NCI-H1092 treated with DMSO at 0.1 percent for 48 hours (cell line): ENCODE measurements around the gene DACT3.
"Not testable (repeated sequence)": the region's sequence is repeated elsewhere in the genome, so short reads cannot be mapped to it uniquely, and the experiment has no call there.

Source experiments
- DNase-seq: peaks from one replicate; lab custom pipeline; 2025; lab: John Stamatoyannopoulos, UW

Gene DACT3

DNA sequence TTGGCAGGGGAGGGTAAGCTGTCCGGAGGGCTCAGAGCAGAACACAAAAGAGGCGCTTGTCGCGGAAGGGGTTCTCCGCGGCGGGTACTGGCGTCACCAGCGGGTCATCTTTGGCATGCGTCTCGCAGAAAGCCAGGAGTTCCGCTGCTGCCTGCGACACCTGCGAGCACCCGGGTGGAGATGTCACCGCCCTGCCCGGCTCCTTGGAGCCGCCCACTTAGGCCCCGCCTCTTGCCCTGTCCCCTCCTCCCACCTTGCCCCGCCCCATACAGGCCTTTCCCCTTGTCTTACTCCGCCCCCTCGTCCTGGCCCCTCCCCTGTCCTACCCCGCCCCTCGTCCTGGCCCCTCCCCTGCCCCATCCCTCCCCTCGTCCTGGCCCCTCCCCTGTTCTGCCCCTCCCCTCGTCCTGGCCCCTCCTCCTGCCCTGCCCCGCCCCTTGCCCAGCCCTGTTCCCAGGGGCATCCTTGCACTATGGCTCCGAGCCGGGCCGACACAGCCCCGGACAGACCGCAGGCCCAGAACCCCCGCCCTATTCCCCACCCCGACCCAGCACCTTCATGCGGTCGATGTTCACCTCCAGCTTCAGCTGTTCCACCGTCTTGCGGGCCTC, 26.8 kb downstream of the DACT3 start:
- peak; percentile 3 for DNase-seq

DNA sequence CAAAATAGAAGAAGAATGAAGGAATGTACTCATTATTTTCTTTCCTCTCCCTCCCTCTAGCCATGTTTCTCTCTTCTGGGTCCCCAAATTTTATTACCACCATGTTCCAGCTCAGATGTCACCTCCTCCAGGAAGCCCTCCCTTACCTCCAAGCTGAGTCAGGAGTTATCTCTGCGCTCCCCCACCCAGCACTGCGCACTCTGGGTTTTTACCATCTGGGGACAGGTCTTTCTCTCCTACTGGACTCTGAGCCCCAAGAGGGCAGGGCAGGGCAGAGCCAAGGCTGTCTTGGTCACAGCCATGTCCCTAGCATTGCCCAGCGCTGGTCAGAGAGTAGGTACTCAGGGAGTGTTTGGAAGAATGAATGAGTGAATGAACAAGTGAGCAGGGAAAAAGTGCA, 27.9 kb downstream of the DACT3 start:
- DNase-seq = no peak

DNA sequence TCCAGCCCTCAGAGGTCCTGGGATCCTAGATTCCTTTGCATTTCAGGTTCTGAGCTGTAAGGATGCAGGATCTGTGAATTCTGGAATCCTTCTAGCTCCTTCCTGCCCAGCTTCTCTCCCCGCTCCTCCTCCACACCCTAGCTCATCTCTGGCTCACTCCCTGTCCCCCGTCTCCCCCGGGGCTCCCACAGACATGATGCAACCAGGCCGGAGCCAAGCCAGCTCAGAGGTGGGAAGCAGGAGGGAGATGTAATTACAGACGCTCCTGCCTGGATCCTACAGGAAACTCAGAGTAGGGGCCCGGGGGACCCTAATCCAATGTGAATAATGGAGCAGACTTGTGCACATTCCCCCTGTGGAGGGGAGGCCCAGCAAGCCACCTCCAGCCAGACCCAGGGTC, 29.5 kb downstream of the DACT3 start:
- DNase-seq = no peak

DNA sequence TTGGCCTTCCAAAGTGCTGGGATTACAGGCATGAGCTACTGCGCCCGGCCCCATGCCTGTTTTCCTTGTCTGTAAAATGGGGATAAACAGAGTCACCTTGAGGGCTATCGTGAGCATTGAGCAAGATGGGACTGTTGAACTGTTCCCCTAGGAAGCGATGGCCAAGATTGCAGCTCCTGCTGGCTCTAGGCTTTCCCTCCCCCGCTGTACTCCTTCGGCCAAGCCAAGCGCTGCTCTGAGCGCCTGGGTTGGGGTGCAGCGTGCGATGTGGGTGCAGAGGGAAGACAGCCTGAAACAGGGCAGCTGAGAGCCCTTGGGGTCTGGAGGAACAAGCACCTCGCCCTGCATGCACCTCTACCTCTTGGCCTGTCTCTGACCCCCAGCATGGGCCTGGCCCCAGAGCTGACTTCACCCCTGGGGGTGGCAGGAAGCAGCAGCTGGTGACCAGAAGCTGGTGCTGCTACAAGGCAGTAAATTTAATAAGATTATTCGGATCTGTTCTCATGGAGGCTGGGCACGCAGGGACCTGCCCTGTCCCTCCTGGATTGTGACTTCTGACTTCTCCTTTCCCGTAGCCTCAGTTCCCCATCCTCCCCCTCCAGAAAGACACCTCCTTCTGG, 30.3 kb downstream of the DACT3 start:
- no peak for DNase-seq

DNA sequence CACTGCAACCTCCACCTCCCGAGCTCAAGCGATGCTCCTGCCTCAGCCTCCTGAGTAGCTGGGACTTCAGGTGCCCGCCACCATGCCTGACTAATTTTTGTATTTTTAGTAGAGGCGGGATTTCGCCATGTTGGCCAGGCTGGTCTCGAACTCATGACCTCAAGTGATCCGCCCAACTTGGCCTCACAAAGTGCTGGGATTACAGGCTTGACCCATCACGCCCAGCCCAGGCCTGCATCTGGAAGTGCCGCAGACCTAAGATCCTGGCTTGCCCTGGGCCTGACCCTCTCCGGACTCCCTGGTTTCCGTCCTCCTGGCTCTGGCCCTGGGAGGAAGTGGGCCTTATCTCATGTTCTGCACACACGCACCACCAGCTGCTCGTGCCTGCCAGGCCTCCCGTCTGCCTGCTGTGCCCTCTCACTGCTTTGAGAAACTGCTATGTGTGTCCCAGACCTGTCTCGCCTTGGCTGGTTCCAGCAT, 31.4 kb downstream of the DACT3 start:
- DNase-seq = no peak

DNA sequence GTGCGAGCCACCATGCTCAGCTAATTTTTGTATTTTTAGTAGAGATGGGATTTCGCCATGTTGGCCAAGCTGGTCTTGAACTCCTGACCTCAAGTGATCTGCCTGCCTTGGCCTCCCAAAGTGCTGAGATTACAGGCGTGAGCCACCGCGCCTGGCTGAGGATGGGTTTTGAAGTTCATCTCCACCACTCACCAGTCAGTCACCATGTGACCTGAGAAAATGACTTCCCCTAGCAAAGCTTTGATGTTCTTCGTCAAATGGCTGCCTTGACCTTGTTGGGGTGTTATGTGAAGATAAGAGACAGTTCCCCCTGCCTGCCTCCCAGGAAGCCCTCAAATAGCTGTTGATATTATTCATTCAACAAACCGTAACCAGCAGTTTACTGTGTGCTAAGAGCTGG, 32.0 kb downstream of the DACT3 start:
- DNase-seq = not testable (repeated sequence)

DNA sequence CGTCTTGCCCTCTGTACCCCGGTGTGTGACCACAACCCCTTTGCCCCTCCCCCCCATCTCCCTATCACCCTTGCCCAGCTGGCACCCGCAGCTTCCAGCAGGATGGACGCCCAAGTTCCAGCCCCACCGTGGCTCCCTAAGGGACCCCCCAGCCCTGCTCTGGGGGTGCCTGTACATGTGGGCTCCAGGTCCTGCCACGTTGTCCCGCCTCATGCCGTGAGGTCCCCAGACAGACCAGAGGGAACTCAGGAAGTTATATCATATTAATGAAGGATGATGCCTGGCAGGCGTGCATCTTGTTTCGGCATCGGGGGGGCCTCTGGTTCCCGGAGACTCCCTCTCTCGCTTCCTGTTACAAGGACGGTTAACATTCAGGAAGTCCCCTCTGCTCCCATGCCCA, 34.5 kb downstream of the DACT3 start:
- no peak for DNase-seq

DNA sequence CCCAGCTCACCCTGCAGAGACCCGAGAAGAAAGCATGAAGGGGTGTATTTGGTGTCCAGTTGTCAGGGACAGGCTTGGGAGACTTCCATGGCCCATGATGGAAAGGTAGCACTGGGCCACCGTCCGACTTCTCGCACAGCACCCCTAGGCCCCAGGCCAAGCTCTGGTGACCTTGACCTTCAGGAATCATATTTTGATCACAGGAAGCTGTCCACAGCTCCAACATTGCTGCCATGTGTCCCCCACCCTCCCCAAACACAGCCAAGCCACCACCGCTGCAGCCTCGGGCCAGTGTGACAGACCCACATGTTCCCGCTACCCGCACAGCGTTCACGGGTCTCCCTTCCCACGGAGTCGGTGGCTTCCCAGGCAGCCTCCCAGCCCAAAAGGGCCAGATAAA, 35.3 kb downstream of the DACT3 start:
- no peak for DNase-seq

DNA sequence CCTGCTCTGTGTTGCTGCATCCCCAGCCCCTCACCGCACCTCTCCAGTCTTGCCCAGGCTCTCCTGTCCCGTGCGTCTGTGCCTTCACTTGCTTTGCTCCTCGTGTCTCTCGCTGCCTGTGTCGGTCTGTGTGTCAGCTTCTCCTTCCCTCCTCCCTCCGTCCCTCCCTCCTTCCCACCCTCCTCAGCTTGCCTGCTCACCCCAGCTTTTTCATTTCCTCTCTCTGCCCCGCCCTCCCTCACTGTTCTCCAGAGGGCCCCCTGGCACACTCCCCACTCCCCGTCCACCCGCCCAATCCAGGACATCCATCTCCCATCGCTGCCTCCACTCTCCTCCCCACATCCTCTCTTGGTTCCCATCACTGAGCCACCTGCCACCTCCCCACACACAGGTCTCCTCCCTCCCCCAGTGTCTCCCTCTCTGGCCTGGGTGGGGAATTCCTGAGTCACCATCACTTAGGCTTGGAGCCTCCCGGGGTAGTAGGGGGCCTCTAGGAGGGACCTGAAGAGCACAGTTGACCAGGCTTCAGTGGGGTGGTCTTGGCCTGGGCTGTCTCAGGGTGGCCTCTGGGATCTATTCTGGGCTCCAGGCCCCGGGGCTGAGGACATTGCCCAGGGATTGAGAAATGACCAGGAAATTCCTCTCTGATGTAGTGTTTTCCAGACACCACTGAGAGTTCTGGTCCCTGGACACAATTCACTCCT, 35.9 kb downstream of the DACT3 start, which contains the start of gene PTGIR:
Gene PTGIR (minus strand): TSS at position 132 of the 704 bp plus-strand sequence. CDS start 864 bp downstream, outside the sequence.
- no peak for DNase-seq

DNA sequence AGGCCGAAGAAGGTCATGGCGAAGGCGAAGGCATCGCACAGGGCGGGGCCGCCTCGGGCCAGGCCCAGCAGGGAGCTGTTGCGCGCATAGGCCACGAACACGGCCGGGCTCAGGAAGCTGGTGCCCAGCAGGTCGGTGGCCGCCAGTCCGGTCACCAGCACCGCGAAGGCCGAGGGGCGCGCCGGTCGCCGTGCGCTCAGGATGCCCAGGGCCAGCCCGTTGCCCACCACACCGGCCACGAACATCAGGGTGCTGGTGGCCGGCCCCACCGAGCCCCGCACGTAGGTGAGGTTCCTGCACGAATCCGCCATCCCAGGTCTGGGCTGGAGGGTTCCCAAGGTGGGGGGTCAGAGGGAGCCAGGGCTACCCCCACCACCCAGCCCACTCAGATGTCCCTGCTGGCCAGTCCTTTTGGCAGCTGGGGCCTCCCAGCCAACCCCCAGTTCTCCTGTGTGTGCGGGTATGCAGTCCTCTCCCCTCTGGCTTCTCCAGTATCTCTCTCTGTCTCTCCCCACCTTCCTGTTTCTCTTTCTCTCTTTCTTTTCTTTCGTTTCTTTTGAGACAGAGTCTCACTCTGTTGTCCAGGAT, 37.0 kb downstream of the DACT3 start:
- no peak for DNase-seq

DNA sequence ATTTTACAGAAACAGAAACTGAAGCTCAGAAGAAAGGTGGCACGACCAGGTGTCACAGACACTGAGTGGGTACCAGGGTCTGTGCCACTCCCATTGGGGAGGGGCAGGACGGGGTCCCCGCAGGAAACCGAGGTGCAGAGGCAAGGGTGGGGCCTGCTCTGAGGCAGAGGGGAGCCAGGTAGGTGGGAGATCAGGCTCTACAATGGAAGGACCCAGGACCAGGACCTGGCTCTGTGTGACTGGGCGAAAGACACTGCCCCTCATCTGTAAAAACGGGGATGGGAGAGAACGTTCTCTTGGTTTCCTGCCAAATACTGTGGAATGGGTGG, 38.9 kb downstream of the DACT3 start:
- no peak for DNase-seq

DNA sequence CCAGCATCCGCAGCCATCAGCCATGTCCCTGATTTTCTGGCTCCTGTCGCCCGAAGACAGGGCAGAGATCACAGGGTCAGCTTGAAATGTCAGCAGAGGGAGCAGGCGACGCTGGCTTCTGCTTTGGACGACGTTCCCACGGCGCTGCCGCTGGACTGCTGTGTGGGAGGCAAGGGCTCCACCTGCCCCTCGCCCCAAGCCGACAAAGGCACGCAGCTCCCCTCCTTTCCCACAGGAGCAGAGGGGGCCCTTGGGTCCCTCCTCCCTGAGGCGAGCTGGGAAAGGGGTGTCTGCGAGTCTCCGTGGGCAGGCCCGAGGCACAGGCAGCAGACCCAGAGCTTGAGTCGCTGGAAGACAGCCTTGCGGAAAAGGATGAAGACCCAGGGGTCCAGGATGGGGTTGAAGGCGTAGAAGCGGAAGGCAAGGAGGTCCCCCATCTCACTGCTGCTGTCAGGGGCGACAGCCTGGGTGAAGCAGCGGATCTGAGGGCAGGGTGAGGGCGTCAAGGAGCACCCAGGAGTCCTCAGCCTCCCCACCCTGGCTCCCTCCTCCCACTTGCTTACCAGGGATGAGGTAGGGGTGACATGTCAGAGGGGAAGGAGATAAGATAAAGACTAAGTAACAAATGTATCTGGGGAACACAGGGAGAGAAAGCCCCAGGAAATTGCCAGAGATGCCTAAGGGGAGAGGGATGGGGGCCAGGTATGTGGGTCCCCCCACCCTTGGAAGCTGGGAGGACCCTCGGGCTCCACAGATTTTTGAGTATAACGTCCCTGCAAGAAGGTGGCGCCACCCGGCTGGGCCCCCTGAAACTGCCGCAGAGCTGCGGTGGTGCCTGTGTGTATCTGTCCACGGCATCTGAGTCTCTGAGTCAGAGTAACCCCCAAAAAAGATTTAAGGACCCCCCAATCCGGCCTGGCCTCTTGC, 39.5 kb downstream of the DACT3 start:
- no peak for DNase-seq

DNA sequence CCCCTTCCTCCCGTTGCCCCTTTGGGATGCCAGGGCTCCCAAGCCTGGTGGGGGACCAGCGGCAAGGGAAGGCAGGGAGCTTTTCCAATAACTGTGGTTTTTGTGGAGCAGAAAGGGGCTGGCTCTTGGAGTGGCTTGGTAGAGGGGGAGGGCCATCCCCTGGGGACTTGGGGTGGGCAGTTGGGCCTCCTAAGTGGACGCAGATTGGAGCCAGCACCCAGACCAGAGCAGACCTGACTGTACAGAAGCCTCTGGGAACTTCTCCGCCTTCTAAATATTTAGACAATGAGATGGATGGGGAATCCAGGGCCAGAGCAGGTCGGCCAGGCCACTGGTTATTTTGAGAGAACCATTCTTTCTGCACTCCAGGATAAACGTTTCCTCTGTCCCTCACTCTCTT, 40.3 kb downstream of the DACT3 start:
- DNase-seq = no peak

DNA sequence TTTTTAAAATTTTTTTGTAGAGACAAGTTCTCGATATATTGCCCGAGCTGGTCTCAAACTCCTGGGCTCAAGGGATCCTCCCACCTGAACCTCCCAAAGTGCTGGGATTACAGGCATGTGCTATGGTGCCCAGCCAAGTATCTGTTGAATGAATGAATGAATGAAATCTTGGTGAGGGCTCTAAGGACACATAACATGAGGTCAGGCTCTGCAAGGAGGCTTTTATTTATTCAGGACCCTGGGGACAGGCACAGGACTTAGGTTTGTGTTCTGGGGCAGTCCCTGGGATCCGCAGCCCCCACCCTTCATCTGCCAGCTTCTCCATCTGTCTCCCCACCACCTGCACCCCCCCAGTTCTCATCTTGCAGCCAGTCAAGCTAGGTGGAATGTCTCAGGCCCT, 40.7 kb downstream of the DACT3 start:
- DNase-seq = no peak

DNA sequence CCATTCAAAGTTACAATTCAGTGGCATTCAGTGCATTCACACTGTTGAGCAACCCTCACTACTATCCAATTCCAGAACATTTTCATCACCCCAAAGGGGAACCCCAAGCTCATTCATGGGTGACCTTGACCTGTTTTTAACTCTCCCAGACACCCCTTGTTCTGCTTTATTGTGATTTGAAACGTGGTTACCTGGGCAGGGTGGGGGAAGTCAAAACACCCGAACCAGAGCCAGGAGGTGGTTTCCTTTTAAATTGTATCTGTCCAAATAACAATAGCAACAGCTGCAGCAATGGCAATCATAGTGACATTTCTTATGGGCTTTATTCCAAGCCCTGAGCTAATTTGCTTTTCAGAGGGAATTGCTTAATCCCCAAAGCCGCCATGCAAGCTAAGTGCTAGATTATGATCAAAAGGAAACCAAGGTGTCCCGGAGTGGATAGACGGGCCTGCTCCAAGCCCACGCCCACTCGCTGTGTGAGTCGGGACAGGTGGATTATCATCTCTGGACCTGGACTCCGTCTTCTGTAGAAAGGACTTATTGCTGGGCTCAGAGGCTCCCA, 42.2 kb downstream of the DACT3 start:
- no peak for DNase-seq

DNA sequence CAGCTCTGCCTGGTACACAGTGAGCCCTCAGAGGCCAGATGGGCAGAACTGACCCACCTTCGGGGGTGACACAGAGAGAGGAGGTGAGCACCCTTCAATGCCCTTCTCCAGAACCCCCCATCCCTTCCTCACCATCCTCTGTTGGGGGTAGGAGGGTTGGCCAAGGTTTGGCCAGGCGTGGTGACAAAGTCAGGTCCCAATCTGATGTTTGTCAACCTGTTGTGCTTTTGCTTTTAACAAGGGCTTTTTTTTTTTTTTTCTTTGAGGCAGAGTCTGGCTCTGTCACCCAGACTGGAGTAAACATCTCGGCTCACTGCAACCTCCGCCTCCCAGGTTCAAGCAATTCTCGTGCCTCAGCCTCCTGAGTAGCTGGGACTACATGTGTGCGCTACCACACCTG, 43.4 kb downstream of the DACT3 start:
- DNase-seq = no peak

DNA sequence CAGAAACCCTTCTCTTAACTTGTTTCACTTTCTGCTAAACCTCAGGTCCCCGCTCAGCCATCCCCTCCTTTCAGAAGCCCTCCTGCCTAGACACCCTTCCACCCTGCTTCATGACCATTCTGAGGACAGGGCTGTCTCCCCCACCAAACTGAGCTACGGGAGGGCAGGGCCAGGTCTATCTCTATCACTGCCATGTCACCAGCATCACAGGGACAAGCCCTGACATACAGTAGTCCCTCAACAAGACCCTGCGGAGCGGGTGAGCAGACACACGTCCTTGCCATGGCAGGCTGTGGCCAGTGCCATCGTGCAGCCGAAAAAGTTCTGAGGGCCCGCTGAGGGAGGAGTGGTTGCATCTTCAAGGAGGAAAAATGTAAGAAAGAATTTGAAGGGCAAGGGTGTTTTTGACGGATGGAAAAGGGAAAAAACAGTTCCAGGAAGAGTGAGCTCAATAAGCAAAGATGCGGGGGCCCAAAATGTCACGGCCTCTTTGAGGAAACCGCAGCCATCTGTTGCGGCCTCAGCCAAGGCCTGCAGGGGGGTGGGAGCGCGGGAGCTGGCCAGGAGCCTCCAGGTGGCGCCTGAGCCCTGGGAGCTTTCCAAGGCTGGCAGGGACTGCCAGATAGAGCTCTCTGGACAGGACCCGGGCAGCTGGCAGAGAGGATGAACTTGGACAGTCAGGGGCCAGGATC, 44.2 kb downstream of the DACT3 start:
- DNase-seq = peak; percentile 33

DNA sequence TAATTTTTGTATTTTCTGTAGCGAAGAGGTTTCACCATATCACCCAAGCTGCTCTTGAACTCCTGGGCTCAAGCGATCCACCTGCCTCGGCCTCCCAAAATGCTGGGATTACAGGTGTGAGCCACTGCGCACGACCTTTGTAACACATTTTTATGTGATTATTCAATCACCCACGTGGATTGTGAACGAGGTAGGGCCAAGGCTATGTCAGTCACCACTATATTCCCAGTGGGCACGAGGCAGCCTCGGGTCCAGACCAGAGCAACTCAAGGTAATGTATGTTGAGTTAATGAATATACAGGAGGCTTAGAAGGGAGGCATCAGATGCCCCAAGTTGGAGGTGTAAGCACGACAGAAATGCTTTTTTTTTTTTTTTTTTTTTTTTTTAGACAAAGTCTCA, 45.0 kb downstream of the DACT3 start:
- DNase-seq = no peak

DNA sequence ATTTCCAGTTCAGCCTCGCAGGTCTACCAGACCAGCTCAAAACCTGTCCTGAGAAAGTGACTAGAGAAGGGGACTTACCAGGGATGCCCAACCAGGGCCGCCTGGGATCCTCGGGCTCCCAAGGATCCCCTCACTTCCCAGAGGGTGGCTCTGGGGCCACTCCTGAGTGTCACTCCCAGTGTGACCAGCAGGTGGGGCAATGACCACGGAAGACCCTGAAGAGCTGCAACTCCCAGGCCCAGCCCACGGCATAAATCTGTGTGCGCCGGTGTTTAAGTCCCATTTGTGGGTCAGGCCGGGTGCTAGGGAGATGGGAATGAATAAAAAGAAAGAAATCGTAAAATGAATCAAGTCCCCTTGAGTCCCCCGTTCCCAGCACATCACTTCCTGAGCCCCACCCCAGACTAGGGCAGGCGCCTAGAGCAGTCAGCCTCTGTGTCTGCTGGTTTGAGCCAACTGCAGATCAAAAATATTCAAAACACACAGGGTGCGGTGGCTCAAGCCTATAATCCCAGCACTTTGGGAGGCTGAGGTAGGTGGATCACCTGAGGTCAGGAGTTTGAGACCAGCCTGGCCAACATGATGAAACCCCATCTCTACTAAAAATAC, 46.8 kb downstream of the DACT3 start:
- peak; percentile 42 for DNase-seq

DNA sequence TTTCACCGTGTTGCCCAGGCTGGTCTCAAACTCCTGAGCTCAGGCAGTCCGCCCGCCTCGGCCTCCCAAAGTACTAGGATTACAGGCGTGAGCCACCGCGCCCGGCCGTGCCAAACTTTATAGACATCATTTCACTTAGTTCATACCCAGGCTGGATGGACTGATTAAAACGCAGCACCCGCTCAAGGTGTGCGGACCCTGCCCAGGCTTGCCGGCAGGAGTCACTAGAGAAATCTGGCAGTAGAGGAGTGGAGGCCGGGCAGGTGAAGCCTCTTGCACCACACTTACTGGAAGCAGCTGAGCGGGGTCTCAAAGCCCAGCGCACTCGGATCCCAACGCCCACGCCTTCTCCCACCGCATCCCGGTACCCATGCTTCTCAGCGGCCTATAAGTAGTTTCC, 47.5 kb downstream of the DACT3 start:
- no peak for DNase-seq

DNA sequence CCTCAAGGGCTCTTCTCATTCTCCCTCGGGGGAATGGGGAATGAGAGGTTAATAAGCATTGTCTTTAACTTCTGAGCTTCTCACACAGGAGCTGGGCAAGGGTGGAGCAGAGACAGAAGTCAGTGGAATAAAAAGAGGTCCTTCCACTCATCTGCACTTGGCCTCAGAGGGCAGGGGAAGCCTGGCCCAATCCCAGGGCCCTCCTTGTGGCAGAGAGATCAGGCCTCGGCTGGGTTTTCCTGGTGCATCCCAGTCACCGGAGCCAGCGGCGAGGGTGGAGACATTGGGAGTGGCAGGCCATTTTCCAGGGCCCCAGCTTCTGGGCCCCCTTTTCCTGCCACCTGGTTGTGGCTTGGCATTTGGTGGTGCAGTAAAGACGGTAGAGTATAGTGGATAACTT, 49.2 kb downstream of the DACT3 start:
- no peak for DNase-seq
